Naive thymus-derived CD4-positive, alpha-beta T cell (primary cell): ENCODE results near the gene PKN2. TPM values are rescaled to one million over a fixed set of nuclear protein-coding genes. Genes with fewer than 3 reads are reported as not detected.

Source experiments
- ATAC-seq: fragments of 150-1000 bp; cut with Tn5 transposase; 2 replicates; pipeline ENCODE4 v1.10.0; 2021; ENCODE audit warnings: mild to moderate bottlenecking, moderate library complexity
- CTCF ChIA-PET: fragments of 350-600 bp; sonication (Branson Sonifier 250); formaldehyde crosslinking; loops from one replicate; lab custom pipeline; 2021; ENCODE audit warnings: antibody characterized with exemption; lab: Charles Lee
- POLR2A ChIA-PET: fragments of 350-600 bp; sonication (Branson Sonifier 250); formaldehyde crosslinking; loops from one replicate; lab custom pipeline; 2021; ENCODE audit warnings: antibody characterized with exemption, inconsistent platforms; lab: Charles Lee
- DNase-seq, 9 donors: peaks; one replicate each; pipeline versions ENCODE4 v3.0.0 to v3.0.0-alpha.2; 2020 to 2022; ENCODE audit warnings: mixed read lengths in 1 of 9
- H3K27ac ChIP-seq: one replicate; pipeline ENCODE4 v1.7.0; 2013; ENCODE audit warnings: mild to moderate bottlenecking, low read depth, low read length, moderate library complexity
- H3K27me3 ChIP-seq, 2 donors: one replicate each; pipeline ENCODE4 v1.7.0; 2013; ENCODE audit warnings: low read length in 2 of 2, mild to moderate bottlenecking in 2 of 2, moderate library complexity in 2 of 2; ENCODE audit not compliant: control insufficient read depth in 2 of 2, insufficient read depth in 2 of 2
- H3K36me3 ChIP-seq, 3 experiments: 1 replicate in 2 of 3; 2 replicates in 1 of 3; pipeline ENCODE4 v1.7.0; 2013; ENCODE audit warnings: low read length in 3 of 3, mild to moderate bottlenecking in 3 of 3, moderate library complexity in 1 of 3; ENCODE audit not compliant: insufficient read depth in 3 of 3, control insufficient read depth in 2 of 3
- H3K4me1 ChIP-seq, 2 donors: one replicate each; pipeline ENCODE4 v1.7.0; 2013; ENCODE audit warnings: low read length in 2 of 2, mild to moderate bottlenecking in 2 of 2, moderate library complexity in 1 of 2; ENCODE audit not compliant: control insufficient read depth in 2 of 2, insufficient read depth in 2 of 2
- H3K4me3 ChIP-seq: 2 replicates; pipeline ENCODE4 v1.7.0; 2013; ENCODE audit warnings: mild to moderate bottlenecking, low read length
- H3K9me3 ChIP-seq, 3 experiments: 1 replicate in 2 of 3; 2 replicates in 1 of 3; pipeline ENCODE4 v1.7.0; 2013; ENCODE audit warnings: low read length in 3 of 3; ENCODE audit not compliant: control insufficient read depth in 2 of 3
- H3K27ac Mint-ChIP-seq, 9 donors: one replicate each; pipeline ENCODE4 v1.8.0; 2020 to 2022; ENCODE audit warnings: mixed read lengths in 9 of 9, mild to moderate bottlenecking in 8 of 9, moderate library complexity in 5 of 9, inconsistent platforms in 2 of 9
- H3K27me3 Mint-ChIP-seq, 5 donors: one replicate each; pipeline ENCODE4 v1.8.0; 2021 to 2022; ENCODE audit warnings: mixed read lengths in 5 of 5, mild to moderate bottlenecking in 1 of 5
- H3K36me3 Mint-ChIP-seq, 5 donors: one replicate each; pipeline ENCODE4 v1.8.0; 2020 to 2022; ENCODE audit warnings: mixed read lengths in 5 of 5, mild to moderate bottlenecking in 3 of 5, inconsistent platforms in 1 of 5
- H3K4me1 Mint-ChIP-seq, 7 donors: one replicate each; pipeline ENCODE4 v1.8.0; 2020 to 2022; ENCODE audit warnings: mixed read lengths in 7 of 7, mild to moderate bottlenecking in 3 of 7, inconsistent platforms in 1 of 7
- H3K4me3 Mint-ChIP-seq, 10 donors: one replicate each; pipeline ENCODE4 v1.8.0; 2020 to 2022; ENCODE audit warnings: mild to moderate bottlenecking in 10 of 10, mixed read lengths in 10 of 10, moderate library complexity in 6 of 10, inconsistent platforms in 2 of 10
- H3K9me3 Mint-ChIP-seq, 11 donors: one replicate each; pipeline ENCODE4 v1.8.0; 2020 to 2022; ENCODE audit warnings: mixed read lengths in 11 of 11, mild to moderate bottlenecking in 4 of 11, inconsistent platforms in 1 of 11, moderate library complexity in 1 of 11
- intact Hi-C, 2 donors: fragments of 100-400 bp; cut with micrococcal nuclease; formaldehyde crosslinking; loops; one replicate each; pipeline ENCODE4 v1.15.1; 2023
- polyA plus RNA-seq, 2 donors: library from polyadenylated mRNA; unstranded; fragments of 300-500 nt; fragmentation: Illumina TruSeq; gene quantifications; one replicate each; pipeline ENCODE4 v1.2.3, GENCODE V29; 2021
- total RNA-seq, 6 experiments: library from RNA in 5 of 6; stranded (reverse) in 5 of 6; gene quantifications; 1 replicate in 5 of 6; 2 replicates in 1 of 6; pipeline ENCODE4 v1.2.3 and lab custom pipeline; 2021 to 2026

The PKN2 gene
- total and polyA plus RNA-seq, 7 experiments from 2014 or later, result 9.0 to 53.8 (median 44.2) TPM

- H3K27me3 Mint-ChIP-seq, result no peaks in the 10 kb centered on the region
Observed at GRCh38 chr1:88722492-88722891, 38.4 kb downstream of the PKN2 start.

DNA sequence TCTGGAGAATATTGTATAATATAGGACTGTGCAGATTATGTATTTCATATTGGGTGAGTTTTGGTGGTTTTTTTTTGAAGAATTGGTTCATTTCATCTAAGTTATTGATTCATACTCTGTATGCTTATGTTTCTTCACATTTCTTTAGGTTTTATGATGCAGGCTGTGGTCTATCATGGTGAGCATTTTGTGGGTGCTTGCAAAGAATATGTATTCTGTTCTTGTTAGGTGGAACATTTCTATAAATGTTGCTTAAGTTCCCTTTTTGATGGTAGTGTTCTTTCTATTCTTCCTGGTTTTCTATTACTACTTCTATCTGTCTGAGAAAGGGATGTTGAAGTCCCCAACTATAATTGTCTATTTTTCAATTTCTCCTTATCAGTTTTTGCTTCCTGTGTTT lies 42.6 kb downstream of the PKN2 start:
- Mint-ChIP-seq H3K27ac (peak overlapping the region in 2 of 9 donors; percentile 13 to 17), H3K4me1 (peaks cover 20 to 90% (median 75%) of the 10 kb centered on the region in 7 donors), H3K9me3 (peaks cover 0 to under 1% (median 0%) of the 10 kb centered on the region in 11 donors), H3K36me3 (peaks cover 0 to 46% (median 27%) of the 10 kb centered on the region in 5 donors), H3K4me3 (peak overlapping the region in 2 of 10 donors; percentile 11 to 12), H3K27me3 (no peaks in the 10 kb centered on the region)
- Histone ChIP-seq H3K36me3 (peaks cover 0 to 3% (median 0%) of the 10 kb centered on the region in 3 experiments), H3K27ac (no peak overlapping the region), H3K27me3 (no peaks in the 10 kb centered on the region), H3K4me1 (no peaks in the 10 kb centered on the region), H3K4me3 (no peak overlapping the region), H3K9me3 (no peaks in the 10 kb centered on the region)
- CTCF ChIA-PET, result no interaction called here
- no peak for ATAC-seq
- DNase-seq, result no peak
- POLR2A ChIA-PET, result no interaction called here
- intact Hi-C loops, result no loop called here

More at GRCh38 chr1:88722492-88722891, 38.4 kb downstream of the PKN2 start:
- intact Hi-C loops, result no loop called here
- H3K9me3 Mint-ChIP-seq, result peaks cover 0 to 1% (median 0%) of the 10 kb centered on the region in 11 donors
- H3K4me3 Mint-ChIP-seq, result peak overlapping the region in 5 of 10 donors; percentile 17 to 58 (median 25)
- no peaks in the 10 kb centered on the region for H3K36me3 ChIP-seq
- ATAC-seq, result no peak
- H3K4me3 ChIP-seq, result no peak overlapping the region
- peak overlapping the region in 4 of 9 donors; percentile 10 to 83 (median 60) for H3K27ac Mint-ChIP-seq
- no peak overlapping the region for H3K27ac ChIP-seq
- no peaks in the 10 kb centered on the region for H3K9me3 ChIP-seq
- H3K4me1 ChIP-seq, result no peaks in the 10 kb centered on the region
- ChIA-PET POLR2A (no interaction called here), CTCF (no interaction called here)
- H3K36me3 Mint-ChIP-seq, result peaks cover 1 to 35% (median 10%) of the 10 kb centered on the region in 5 donors
- DNase-seq, result peak in 2 of 9 donors; percentile 14 to 19
- H3K4me1 Mint-ChIP-seq, result peaks cover 18 to 88% (median 81%) of the 10 kb centered on the region in 7 donors
- H3K27me3 ChIP-seq, result no peaks in the 10 kb centered on the region

- intact Hi-C loops, result no loop called here
- H3K4me1 ChIP-seq, result no peaks in the 10 kb centered on the region
- H3K9me3 ChIP-seq, result no peaks in the 10 kb centered on the region
- H3K27ac ChIP-seq, result no peak overlapping the region
- Mint-ChIP-seq H3K4me1 (peaks cover 19 to 88% (median 72%) of the 10 kb centered on the region in 7 donors), H3K4me3 (peak overlapping the region in 1 of 10 donors; percentile 11), H3K36me3 (peaks cover 0 to 45% (median 31%) of the 10 kb centered on the region in 5 donors), H3K27ac (no peak overlapping the region), H3K27me3 (no peaks in the 10 kb centered on the region), H3K9me3 (peaks cover 0 to 3% (median 0%) of the 10 kb centered on the region in 11 donors)
- H3K36me3 ChIP-seq, result peaks cover 0 to 3% (median 0%) of the 10 kb centered on the region in 3 experiments
- POLR2A ChIA-PET, result no interaction called here
- H3K4me3 ChIP-seq, result no peak overlapping the region
- H3K27me3 ChIP-seq, result no peaks in the 10 kb centered on the region
- CTCF ChIA-PET, result no interaction called here
- DNase-seq (no peak), ATAC-seq (no peak)
Observed at GRCh38 chr1:88727205-88727604, 43.1 kb downstream of the PKN2 start.

- Mint-ChIP-seq H3K4me1 (peaks cover 9 to 73% (median 60%) of the 10 kb centered on the region in 7 donors), H3K9me3 (peaks cover 0 to 19% (median 4%) of the 10 kb centered on the region in 11 donors)
Observed at GRCh38 chr1:88729297-88729696, 45.2 kb downstream of the PKN2 start.

DNA sequence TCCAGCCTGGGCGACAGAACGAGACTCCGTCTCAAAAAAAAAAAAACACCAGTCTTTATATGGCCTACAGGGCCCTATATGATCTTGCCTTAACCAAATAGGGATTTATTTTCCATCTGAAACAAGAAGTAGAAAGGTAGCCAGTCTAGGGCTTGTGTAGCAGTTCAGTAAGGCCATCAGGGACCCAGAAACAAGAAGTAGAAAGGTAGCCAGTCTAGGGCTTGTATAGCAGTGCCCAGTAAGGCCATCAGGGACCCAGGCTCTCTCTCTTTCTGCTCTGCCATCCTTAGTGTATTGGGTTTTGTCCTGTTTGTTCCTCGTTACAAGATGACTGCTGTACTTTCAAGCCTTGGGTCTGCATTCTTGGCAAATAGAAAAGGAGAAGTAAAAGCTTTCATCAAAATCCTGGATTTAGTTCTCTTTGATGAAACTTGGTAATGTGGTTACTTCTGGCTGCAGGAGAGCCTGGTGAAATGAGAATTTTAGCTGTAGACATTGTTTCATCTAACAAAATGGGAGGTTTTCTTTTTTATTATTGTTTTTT lies 46.1 kb downstream of the PKN2 start:
- H3K27ac Mint-ChIP-seq, result peak overlapping the region in 1 of 9 donors; percentile 41
- Histone ChIP-seq H3K9me3 (peaks cover 0 to 3% (median 0%) of the 10 kb centered on the region in 3 experiments), H3K27me3 (no peaks in the 10 kb centered on the region), H3K36me3 (peaks cover 0 to 3% (median 0%) of the 10 kb centered on the region in 3 experiments), H3K27ac (no peak overlapping the region), H3K4me3 (no peak overlapping the region), H3K4me1 (no peaks in the 10 kb centered on the region)
- ChIA-PET CTCF (no interaction called here), POLR2A (no interaction called here)
- peaks cover 5 to 28% (median 12%) of the 10 kb centered on the region in 11 donors for H3K9me3 Mint-ChIP-seq
- peaks cover 14 to 62% (median 54%) of the 10 kb centered on the region in 5 donors for H3K36me3 Mint-ChIP-seq
- intact Hi-C loops, result no loop called here
- H3K4me3 Mint-ChIP-seq, result no peak overlapping the region
- DNase-seq, result no peak
- no peaks in the 10 kb centered on the region for H3K27me3 Mint-ChIP-seq
- ATAC-seq, result peak; percentile 49
- H3K4me1 Mint-ChIP-seq, result peaks cover 12 to 70% (median 58%) of the 10 kb centered on the region in 7 donors

More at GRCh38 chr1:88729297-88729696, 45.2 kb downstream of the PKN2 start:
- peak overlapping the region in 2 of 9 donors; percentile 18 to 30 for H3K27ac Mint-ChIP-seq
- no peaks in the 10 kb centered on the region for H3K4me1 ChIP-seq
- H3K4me3 Mint-ChIP-seq, result no peak overlapping the region
- peaks cover 9 to 53% (median 45%) of the 10 kb centered on the region in 5 donors for H3K36me3 Mint-ChIP-seq
- H3K27ac ChIP-seq, result no peak overlapping the region
- ChIA-PET POLR2A (no interaction called here), CTCF (no interaction called here)
- ATAC-seq, result no peak
- H3K4me3 ChIP-seq, result no peak overlapping the region
- H3K27me3 ChIP-seq, result no peaks in the 10 kb centered on the region
- H3K9me3 ChIP-seq, result no peaks in the 10 kb centered on the region
- H3K27me3 Mint-ChIP-seq, result no peaks in the 10 kb centered on the region
- H3K36me3 ChIP-seq, result peaks cover 0 to 3% (median 0%) of the 10 kb centered on the region in 3 experiments
- no peak for DNase-seq
- intact Hi-C loops, result no loop called here

DNA sequence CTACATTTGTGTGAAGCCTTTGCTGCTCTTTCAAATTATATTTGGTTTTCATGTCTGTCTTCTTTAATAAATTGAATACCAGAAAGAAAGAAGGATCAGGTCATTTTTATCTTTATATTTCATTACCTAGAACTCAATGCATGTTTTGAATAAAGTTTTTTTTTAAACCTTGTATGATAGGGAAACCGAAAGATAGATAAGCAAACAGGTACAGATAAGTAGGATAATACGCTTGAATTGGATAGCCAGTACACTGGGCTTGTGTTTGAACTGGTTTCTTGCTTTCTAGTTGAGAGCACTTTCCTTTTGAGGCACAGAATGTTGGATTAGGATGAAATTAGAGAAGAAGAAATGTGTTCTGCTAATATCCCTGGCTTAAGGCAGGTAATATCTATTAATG lies 46.9 kb downstream of the PKN2 start:
- H3K36me3 Mint-ChIP-seq, result peaks cover 18 to 70% (median 62%) of the 10 kb centered on the region in 5 donors
- Histone ChIP-seq H3K27ac (no peak overlapping the region), H3K36me3 (peaks cover 0 to 3% (median 0%) of the 10 kb centered on the region in 3 experiments), H3K4me1 (no peaks in the 10 kb centered on the region), H3K4me3 (no peak overlapping the region), H3K9me3 (peaks cover 0 to 10% (median 5%) of the 10 kb centered on the region in 3 experiments), H3K27me3 (no peaks in the 10 kb centered on the region)
- intact Hi-C loops, result no loop called here
- H3K27ac Mint-ChIP-seq, result peak overlapping the region in 1 of 9 donors; percentile 3
- no peaks in the 10 kb centered on the region for H3K27me3 Mint-ChIP-seq
- no peak for DNase-seq
- H3K4me3 Mint-ChIP-seq, result no peak overlapping the region
- ATAC-seq, result no peak
- CTCF ChIA-PET, result no interaction called here
- POLR2A ChIA-PET, result no interaction called here
- peaks cover 7 to 36% (median 19%) of the 10 kb centered on the region in 11 donors for H3K9me3 Mint-ChIP-seq
- H3K4me1 Mint-ChIP-seq, result peaks cover 12 to 62% (median 51%) of the 10 kb centered on the region in 7 donors
